Measurements from ENCODE around the gene TRAF2. TPM values are rescaled to one million over a fixed set of nuclear protein-coding genes. Genes with fewer than 3 reads are reported as not detected.
A peak's percentile ranks its signal among the peaks of the same experiment; 100 is the strongest.

TRAF2 gene
- total RNA-seq, 1 donor from 2014 or later = 4.7 TPM

DNA sequence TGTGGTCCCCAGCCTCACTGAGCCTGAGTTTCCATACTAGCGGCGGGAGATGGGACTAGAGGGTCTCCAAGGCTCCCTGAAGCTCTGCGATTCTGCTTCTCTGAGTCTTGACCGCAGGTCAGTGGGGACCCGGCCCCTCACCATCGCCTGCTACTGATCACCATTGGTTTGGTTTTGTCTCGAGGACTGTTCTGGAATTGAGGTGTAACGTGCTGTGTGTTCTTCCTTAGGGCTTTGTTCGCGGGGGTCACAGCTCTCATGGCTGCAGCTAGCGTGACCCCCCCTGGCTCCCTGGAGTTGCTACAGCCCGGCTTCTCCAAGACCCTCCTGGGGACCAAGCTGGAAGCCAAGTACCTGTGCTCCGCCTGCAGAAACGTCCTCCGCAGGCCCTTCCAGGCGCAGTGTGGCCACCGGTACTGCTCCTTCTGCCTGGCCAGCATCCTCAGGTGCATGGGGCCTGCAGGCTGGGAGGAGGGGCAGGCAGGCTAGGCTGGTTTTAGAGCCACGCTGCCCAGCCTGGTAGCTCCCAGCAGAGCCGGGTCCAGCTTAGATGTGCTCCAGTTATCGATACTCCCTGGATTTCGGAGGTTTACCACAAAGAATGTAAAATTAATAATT, 12.3 kb downstream of the TRAF2 start:
- Histone ChIP-seq H3K4me1 (ENCODE audit: control insufficient read depth in 3 of 3, insufficient read depth in 3 of 3, low read length in 3 of 3) (peaks cover 20 to 34% (median 30%) of the 10 kb centered on the region in 3 donors), H3K9me3 (ENCODE audit: control insufficient read depth in 3 of 3, low read length in 3 of 3) (no peaks in the 10 kb centered on the region), H3K27me3 (ENCODE audit: control insufficient read depth in 3 of 3, insufficient read depth in 3 of 3, low read length in 3 of 3) (no peaks in the 10 kb centered on the region), H3K27ac (ENCODE audit: low read depth, low read length) (no peak overlapping the region), H3K36me3 (ENCODE audit: control insufficient read depth in 3 of 3, insufficient read depth in 3 of 3, low read length in 3 of 3) (peaks cover 17 to 23% (median 17%) of the 10 kb centered on the region in 3 donors), H3K4me3 (ENCODE audit: low read length in 3 of 3) (no peak overlapping the region), H3K9ac (ENCODE audit: low read depth in 1 of 3, low read length in 3 of 3) (no peak overlapping the region)

DNA sequence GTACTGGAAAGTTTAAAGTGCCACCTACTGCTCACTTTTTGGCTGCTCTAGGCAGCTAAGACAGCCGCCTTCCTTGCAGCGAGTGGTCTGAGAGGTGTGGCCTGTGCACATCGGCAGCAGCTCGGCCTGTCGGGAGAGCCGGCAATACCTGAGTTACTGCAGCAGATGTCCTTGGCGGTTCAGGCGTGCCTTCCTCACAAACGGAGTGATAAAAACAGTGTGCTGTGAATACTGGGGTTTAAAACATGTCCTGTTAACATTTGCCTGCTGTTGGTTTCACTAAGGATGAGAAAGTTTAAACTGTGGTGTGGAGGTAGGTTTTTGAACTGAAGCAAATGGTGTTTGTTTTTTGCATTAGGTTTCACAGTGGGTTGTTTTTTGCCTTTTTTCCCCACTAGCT, 12.9 kb downstream of the TRAF2 start:
- Histone ChIP-seq H3K27me3 (ENCODE audit: control insufficient read depth in 3 of 3, insufficient read depth in 3 of 3, low read length in 3 of 3) (no peaks in the 10 kb centered on the region), H3K4me3 (ENCODE audit: low read length in 3 of 3) (no peak overlapping the region), H3K27ac (ENCODE audit: low read depth, low read length) (no peak overlapping the region), H3K36me3 (ENCODE audit: control insufficient read depth in 3 of 3, insufficient read depth in 3 of 3, low read length in 3 of 3) (peaks cover 17 to 23% (median 17%) of the 10 kb centered on the region in 3 donors), H3K9ac (ENCODE audit: low read depth in 1 of 3, low read length in 3 of 3) (no peak overlapping the region), H3K4me1 (ENCODE audit: control insufficient read depth in 3 of 3, insufficient read depth in 3 of 3, low read length in 3 of 3) (peaks cover 20 to 34% (median 30%) of the 10 kb centered on the region in 3 donors), H3K9me3 (ENCODE audit: control insufficient read depth in 3 of 3, low read length in 3 of 3) (no peaks in the 10 kb centered on the region)

DNA sequence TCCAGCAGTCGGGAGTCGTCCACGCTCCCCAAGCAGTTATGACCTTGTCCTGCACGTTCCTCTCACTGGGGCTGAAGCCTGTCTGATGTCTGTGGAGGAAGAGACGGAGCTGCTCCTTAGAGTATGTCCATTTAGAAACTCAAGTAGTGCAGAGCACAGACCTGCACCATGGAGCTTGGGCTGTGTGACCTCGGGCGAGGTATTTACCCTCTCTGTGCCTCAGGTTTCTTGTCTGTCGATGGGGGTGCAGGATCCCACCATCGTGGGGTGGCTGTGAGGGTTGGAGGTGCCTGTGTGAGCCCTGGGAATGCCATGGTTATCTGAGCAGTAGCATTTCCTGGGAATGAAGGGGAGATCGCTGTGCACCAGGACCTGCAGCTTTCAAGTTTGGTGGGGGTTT, 14.2 kb downstream of the TRAF2 start:
- Histone ChIP-seq H3K4me1 (ENCODE audit: control insufficient read depth in 3 of 3, insufficient read depth in 3 of 3, low read length in 3 of 3) (peaks cover 20 to 34% (median 30%) of the 10 kb centered on the region in 3 donors), H3K27me3 (ENCODE audit: control insufficient read depth in 3 of 3, insufficient read depth in 3 of 3, low read length in 3 of 3) (no peaks in the 10 kb centered on the region), H3K9ac (ENCODE audit: low read depth in 1 of 3, low read length in 3 of 3) (peak overlapping the region in 1 of 3 donors; percentile 81), H3K36me3 (ENCODE audit: control insufficient read depth in 3 of 3, insufficient read depth in 3 of 3, low read length in 3 of 3) (peaks cover 17 to 18% (median 17%) of the 10 kb centered on the region in 3 donors), H3K4me3 (ENCODE audit: low read length in 3 of 3) (no peak overlapping the region), H3K9me3 (ENCODE audit: control insufficient read depth in 3 of 3, low read length in 3 of 3) (no peaks in the 10 kb centered on the region), H3K27ac (ENCODE audit: low read depth, low read length) (no peak overlapping the region)

DNA sequence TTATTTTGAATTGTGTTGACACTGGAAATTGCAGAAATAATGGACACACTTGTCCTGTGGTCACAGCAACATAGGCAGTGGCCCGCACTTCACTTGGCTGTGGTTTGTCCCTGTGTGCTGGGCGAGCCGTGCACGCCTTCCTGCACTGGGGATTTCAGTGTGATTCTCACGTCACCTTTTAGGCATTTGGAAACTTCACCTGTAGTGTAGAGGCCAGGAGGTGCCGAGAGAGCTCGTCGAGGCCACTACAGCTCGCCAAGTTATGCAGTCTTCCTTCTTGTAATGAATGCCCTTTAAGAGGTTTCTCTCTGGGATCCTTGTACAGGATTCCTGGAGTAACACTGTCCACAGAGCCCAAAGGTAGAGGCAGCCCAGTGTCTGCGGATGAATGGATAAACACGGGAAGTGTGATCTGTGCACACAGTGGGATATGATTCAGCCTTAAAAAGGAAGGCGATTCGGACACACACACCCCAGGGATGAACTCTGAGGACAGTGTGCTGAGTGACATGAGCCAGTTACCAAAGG, 14.7 kb downstream of the TRAF2 start:
- Histone ChIP-seq H3K4me3 (ENCODE audit: low read length in 3 of 3) (no peak overlapping the region), H3K27me3 (ENCODE audit: control insufficient read depth in 3 of 3, insufficient read depth in 3 of 3, low read length in 3 of 3) (no peaks in the 10 kb centered on the region), H3K9me3 (ENCODE audit: control insufficient read depth in 3 of 3, low read length in 3 of 3) (no peaks in the 10 kb centered on the region), H3K27ac (ENCODE audit: low read depth, low read length) (peak overlapping the region; percentile 81), H3K4me1 (ENCODE audit: control insufficient read depth in 3 of 3, insufficient read depth in 3 of 3, low read length in 3 of 3) (peaks cover 20 to 34% (median 30%) of the 10 kb centered on the region in 3 donors), H3K9ac (ENCODE audit: low read depth in 1 of 3, low read length in 3 of 3) (peak overlapping the region in 2 of 3 donors; percentile 4 to 81), H3K36me3 (ENCODE audit: control insufficient read depth in 3 of 3, insufficient read depth in 3 of 3, low read length in 3 of 3) (peaks cover 17 to 18% (median 17%) of the 10 kb centered on the region in 3 donors)

DNA sequence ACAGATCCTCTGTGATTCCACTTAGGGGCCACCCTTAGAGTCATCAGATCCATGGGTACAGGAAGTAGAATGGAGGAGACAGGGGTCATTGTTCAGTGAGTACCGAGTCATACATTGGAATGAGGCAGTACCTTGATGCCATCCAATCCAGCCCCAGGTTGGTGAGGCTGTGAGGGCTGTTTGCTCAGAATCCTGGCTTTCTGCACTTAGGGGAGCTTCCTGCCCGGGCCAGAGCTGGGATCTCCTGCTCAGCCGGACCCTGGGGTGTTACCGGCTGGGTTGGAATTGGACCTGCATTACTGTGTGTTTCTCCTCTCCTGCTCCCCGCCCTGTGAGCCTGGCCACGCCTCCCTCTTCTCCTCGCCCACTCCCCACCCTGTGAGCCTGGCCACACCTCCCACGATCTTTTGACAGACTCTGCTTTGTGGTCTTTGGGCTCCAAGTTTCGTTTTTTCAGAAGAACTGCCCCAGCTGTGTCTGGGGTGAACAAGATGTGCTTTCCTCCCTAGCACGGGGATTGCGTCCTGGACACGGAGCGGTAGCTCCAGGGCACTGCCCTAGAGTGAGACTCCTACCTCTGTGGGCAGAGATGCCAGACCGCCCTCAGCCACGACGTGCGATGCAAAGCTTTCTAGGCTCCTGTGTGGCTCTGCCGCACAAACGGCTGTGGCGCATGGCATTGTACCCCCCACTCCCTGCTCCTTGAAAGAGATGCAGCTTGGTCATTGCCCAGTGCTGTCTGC, 15.4 kb downstream of the TRAF2 start:
- H3K9ac ChIP-seq (ENCODE audit: low read depth in 1 of 3, low read length in 3 of 3) = peak overlapping the region; percentile 50 to 81 (median 51)
- H3K4me3 ChIP-seq (ENCODE audit: low read length in 3 of 3) = peak overlapping the region; percentile 2 to 61 (median 38)
- H3K27ac ChIP-seq (ENCODE audit: low read depth, low read length) = peak overlapping the region; percentile 81
- no peaks in the 10 kb centered on the region for H3K9me3 ChIP-seq (ENCODE audit: control insufficient read depth in 3 of 3, low read length in 3 of 3)
- H3K4me1 ChIP-seq (ENCODE audit: control insufficient read depth in 3 of 3, insufficient read depth in 3 of 3, low read length in 3 of 3) = peaks cover 20 to 34% (median 30%) of the 10 kb centered on the region in 3 donors
- no peaks in the 10 kb centered on the region for H3K27me3 ChIP-seq (ENCODE audit: control insufficient read depth in 3 of 3, insufficient read depth in 3 of 3, low read length in 3 of 3)
- peaks cover 17 to 20% (median 17%) of the 10 kb centered on the region in 3 donors for H3K36me3 ChIP-seq (ENCODE audit: control insufficient read depth in 3 of 3, insufficient read depth in 3 of 3, low read length in 3 of 3)

GRCh38 chr9:136902259-136902821, 16.0 kb downstream of the TRAF2 start:
- peak overlapping the region; percentile 81 for H3K27ac ChIP-seq (ENCODE audit: low read depth, low read length)
- peaks cover 19 to 23% (median 21%) of the 10 kb centered on the region in 3 donors for H3K36me3 ChIP-seq (ENCODE audit: control insufficient read depth in 3 of 3, insufficient read depth in 3 of 3, low read length in 3 of 3)
- H3K27me3 ChIP-seq (ENCODE audit: control insufficient read depth in 3 of 3, insufficient read depth in 3 of 3, low read length in 3 of 3) = no peaks in the 10 kb centered on the region
- H3K4me1 ChIP-seq (ENCODE audit: control insufficient read depth in 3 of 3, insufficient read depth in 3 of 3, low read length in 3 of 3) = peaks cover 20 to 34% (median 30%) of the 10 kb centered on the region in 3 donors
- H3K4me3 ChIP-seq (ENCODE audit: low read length in 3 of 3) = peak overlapping the region; percentile 2 to 61 (median 56)
- no peaks in the 10 kb centered on the region for H3K9me3 ChIP-seq (ENCODE audit: control insufficient read depth in 3 of 3, low read length in 3 of 3)
- H3K9ac ChIP-seq (ENCODE audit: low read depth in 1 of 3, low read length in 3 of 3) = peak overlapping the region; percentile 65 to 81 (median 68)

- no peak overlapping the region for H3K4me3 ChIP-seq (ENCODE audit: low read length in 3 of 3)
- H3K9ac ChIP-seq (ENCODE audit: low read depth in 1 of 3, low read length in 3 of 3) = peak overlapping the region in 2 of 3 donors; percentile 65 to 81
- H3K27ac ChIP-seq (ENCODE audit: low read depth, low read length) = peak overlapping the region; percentile 81
- no peaks in the 10 kb centered on the region for H3K9me3 ChIP-seq (ENCODE audit: control insufficient read depth in 3 of 3, low read length in 3 of 3)
- peaks cover 24 to 30% (median 28%) of the 10 kb centered on the region in 3 donors for H3K36me3 ChIP-seq (ENCODE audit: control insufficient read depth in 3 of 3, insufficient read depth in 3 of 3, low read length in 3 of 3)
- H3K27me3 ChIP-seq (ENCODE audit: control insufficient read depth in 3 of 3, insufficient read depth in 3 of 3, low read length in 3 of 3) = no peaks in the 10 kb centered on the region
- peaks cover 20 to 34% (median 30%) of the 10 kb centered on the region in 3 donors for H3K4me1 ChIP-seq (ENCODE audit: control insufficient read depth in 3 of 3, insufficient read depth in 3 of 3, low read length in 3 of 3)
Measured at GRCh38 chr9:136903041-136903554, 16.8 kb downstream of the TRAF2 start.

GRCh38 chr9:136906266-136906665, 19.9 kb downstream of the TRAF2 start:
- Histone ChIP-seq H3K9ac (ENCODE audit: low read depth in 1 of 3, low read length in 3 of 3) (no peak overlapping the region), H3K27ac (ENCODE audit: low read depth, low read length) (no peak overlapping the region), H3K36me3 (ENCODE audit: control insufficient read depth in 3 of 3, insufficient read depth in 3 of 3, low read length in 3 of 3) (peaks cover 21 to 32% (median 24%) of the 10 kb centered on the region in 3 donors), H3K9me3 (ENCODE audit: control insufficient read depth in 3 of 3, low read length in 3 of 3) (no peaks in the 10 kb centered on the region), H3K27me3 (ENCODE audit: control insufficient read depth in 3 of 3, insufficient read depth in 3 of 3, low read length in 3 of 3) (no peaks in the 10 kb centered on the region), H3K4me3 (ENCODE audit: low read length in 3 of 3) (no peak overlapping the region), H3K4me1 (ENCODE audit: control insufficient read depth in 3 of 3, insufficient read depth in 3 of 3, low read length in 3 of 3) (peaks cover 14 to 23% (median 21%) of the 10 kb centered on the region in 3 donors)

GRCh38 chr9:136907011-136907914, 20.9 kb downstream of the TRAF2 start:
- H3K9ac ChIP-seq (ENCODE audit: low read depth in 1 of 3, low read length in 3 of 3) = no peak overlapping the region
- H3K4me1 ChIP-seq (ENCODE audit: control insufficient read depth in 3 of 3, insufficient read depth in 3 of 3, low read length in 3 of 3) = peaks cover 5 to 13% (median 11%) of the 10 kb centered on the region in 3 donors
- H3K4me3 ChIP-seq (ENCODE audit: low read length in 3 of 3) = no peak overlapping the region
- H3K27ac ChIP-seq (ENCODE audit: low read depth, low read length) = no peak overlapping the region
- H3K9me3 ChIP-seq (ENCODE audit: control insufficient read depth in 3 of 3, low read length in 3 of 3) = no peaks in the 10 kb centered on the region
- H3K27me3 ChIP-seq (ENCODE audit: control insufficient read depth in 3 of 3, insufficient read depth in 3 of 3, low read length in 3 of 3) = no peaks in the 10 kb centered on the region
- peaks cover 21 to 32% (median 26%) of the 10 kb centered on the region in 3 donors for H3K36me3 ChIP-seq (ENCODE audit: control insufficient read depth in 3 of 3, insufficient read depth in 3 of 3, low read length in 3 of 3)

All from skeletal muscle tissue (tissue), 4 donors.